Cardiac muscle cell (in vitro differentiated cells and primary cell): ENCODE measurements around the gene FOSL2. TPM values are rescaled to one million over a fixed set of nuclear protein-coding genes. Genes with fewer than 3 reads are reported as not detected.
"Not testable (repeated sequence)": the region's sequence is repeated elsewhere in the genome, so short reads cannot be mapped to it uniquely, and the experiment has no call there.

ENCODE experiments used
- DNase-seq, 2 donors: peaks; one replicate each; pipeline versions ENCODE4 v3.0.0 to v3.0.0-alpha.2; 2010 to 2017; ENCODE audit warnings: low read depth in 1 of 2, low spot score in 1 of 2
- H3K27ac ChIP-seq: fragments of 200-600 bp; sonication (generic); 2 replicates; pipeline ENCODE4 v1.5.1; 2016
- H3K27me3 ChIP-seq: fragments of 200-600 bp; sonication (generic); 2 replicates; pipeline ENCODE4 v1.6.0; 2016; ENCODE audit warnings: control low read depth
- H3K36me3 ChIP-seq: fragments of 200-600 bp; sonication (generic); 2 replicates; pipeline ENCODE4 v1.5.1; 2016; ENCODE audit warnings: control low read depth
- H3K4me1 ChIP-seq: fragments of 200-600 bp; sonication (generic); 2 replicates; pipeline ENCODE4 v1.8.1; 2017; ENCODE audit warnings: low read depth, mild to moderate bottlenecking, mixed run types
- H3K4me3 ChIP-seq: fragments of 200-600 bp; sonication (generic); 2 replicates; pipeline ENCODE4 v1.5.1; 2016; ENCODE audit warnings: mild to moderate bottlenecking
- H3K9me3 ChIP-seq: fragments of 200-600 bp; sonication (generic); 2 replicates; pipeline ENCODE4 v1.5.1; 2017; ENCODE audit warnings: low read depth, mild to moderate bottlenecking, control low read depth
- CTCF ChIP-seq: IDR thresholded peaks from 2 replicates; pipeline ENCODE4 v1.5.1; 2012; ENCODE audit warnings: low read depth, mild to moderate bottlenecking, low read length
- polyA plus RNA-seq: library from polyadenylated mRNA; unstranded; fragments of >200 nt; fragmentation: Nextera tagmentation; extraction: Ambion mirVana; gene quantifications from 2 replicates; pipeline ENCODE4 v1.2.1, GENCODE V29; 2016
- total RNA-seq: library from RNA; depleted of rRNA; stranded (reverse); fragments of >200 nt; gene quantifications from 2 replicates; pipeline ENCODE4 v1.2.3, GENCODE V29; 2016

The FOSL2 gene
- total and polyA plus RNA-seq, 2 experiments from 2014 or later: 2.0 to 3.5 TPM

DNA sequence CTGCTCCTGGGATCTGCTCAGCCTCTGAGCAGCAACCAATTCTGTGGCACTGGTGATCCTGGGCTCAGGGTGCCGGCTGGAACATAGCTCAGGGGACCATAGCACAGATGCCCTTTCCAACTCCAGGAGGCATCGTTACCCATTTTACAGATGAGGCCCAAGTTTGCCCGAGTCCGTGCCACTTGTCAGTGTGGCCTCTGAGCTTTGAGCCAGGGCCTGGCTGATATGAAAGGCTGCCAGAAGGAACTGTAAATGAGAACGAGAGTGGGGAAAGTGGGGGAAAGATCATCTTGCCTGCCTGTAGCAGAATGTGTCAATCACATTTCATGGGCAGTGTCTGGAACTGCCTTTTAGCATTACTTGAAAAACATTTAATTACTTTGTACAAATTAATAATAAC, 23.3 kb upstream of the FOSL2 start:
- H3K27me3 ChIP-seq: no peaks in the 10 kb centered on the region
- no peaks in the 10 kb centered on the region for H3K36me3 ChIP-seq
- DNase-seq: no peak
- no peak for TF ChIP-seq CTCF
- peaks cover 12% of the 10 kb centered on the region for H3K4me1 ChIP-seq
- no peak overlapping the region for H3K4me3 ChIP-seq
- no peaks in the 10 kb centered on the region for H3K9me3 ChIP-seq
- no peak overlapping the region for H3K27ac ChIP-seq

GRCh38 chr2:28370354-28370753, 22.3 kb upstream of the FOSL2 start:
- no peaks in the 10 kb centered on the region for H3K27me3 ChIP-seq
- no peak for TF ChIP-seq CTCF
- H3K9me3 ChIP-seq: no peaks in the 10 kb centered on the region
- H3K4me1 ChIP-seq: peaks cover 12% of the 10 kb centered on the region
- H3K36me3 ChIP-seq: no peaks in the 10 kb centered on the region
- DNase-seq: no peak
- H3K4me3 ChIP-seq: no peak overlapping the region
- H3K27ac ChIP-seq: no peak overlapping the region

DNA sequence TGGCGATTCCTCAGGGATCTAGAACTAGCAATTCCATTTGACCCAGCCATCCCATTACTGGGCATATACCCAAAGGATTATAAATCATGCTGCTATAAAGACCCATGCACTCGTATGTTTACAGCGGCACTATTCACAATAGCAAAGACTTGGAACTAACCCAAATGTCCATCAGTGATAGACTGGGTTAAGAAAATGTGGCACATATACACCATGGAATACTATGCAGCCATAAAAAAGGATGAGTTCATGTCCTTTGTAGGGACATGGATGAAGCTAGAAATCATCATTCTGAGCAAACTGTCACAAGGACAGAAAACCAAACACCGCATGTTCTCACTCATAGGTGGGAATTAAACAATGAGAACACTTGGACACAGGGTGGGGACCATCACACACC, 20.9 kb upstream of the FOSL2 start:
- not testable (repeated sequence) for H3K27me3 ChIP-seq, H3K9me3 ChIP-seq, DNase-seq, H3K36me3 ChIP-seq, H3K27ac ChIP-seq, H3K4me1 ChIP-seq, H3K4me3 ChIP-seq

- Histone ChIP-seq H3K9me3 (no peaks in the 10 kb centered on the region), H3K27ac (no peak overlapping the region), H3K27me3 (no peaks in the 10 kb centered on the region), H3K4me3 (no peak overlapping the region), H3K36me3 (no peaks in the 10 kb centered on the region), H3K4me1 (no peaks in the 10 kb centered on the region)
- DNase-seq: no peak
- TF ChIP-seq CTCF: no peak
Observed at GRCh38 chr2:28373854-28374253, 18.8 kb upstream of the FOSL2 start.

DNA sequence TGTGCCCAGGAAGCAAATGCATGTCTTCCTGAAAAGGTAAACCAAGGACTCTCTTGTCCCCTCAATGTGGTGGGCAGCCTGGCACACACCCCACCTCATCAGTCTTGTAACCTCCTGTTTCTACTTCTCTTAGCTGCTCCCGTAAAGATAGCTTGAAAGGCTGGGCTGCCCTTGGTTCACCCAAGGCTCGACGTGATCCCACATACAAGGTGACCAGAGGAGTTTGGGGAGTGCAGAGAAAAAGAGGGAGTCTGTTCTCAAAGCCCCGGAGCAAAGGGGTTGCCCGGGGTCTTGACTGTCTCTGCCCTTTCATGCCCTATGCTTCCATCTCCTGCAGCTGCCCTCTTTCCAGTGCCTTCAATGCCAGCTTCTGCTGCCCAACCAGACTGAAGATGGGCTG, 18.3 kb upstream of the FOSL2 start:
- H3K9me3 ChIP-seq: no peaks in the 10 kb centered on the region
- H3K27me3 ChIP-seq: no peaks in the 10 kb centered on the region
- H3K27ac ChIP-seq: no peak overlapping the region
- no peak overlapping the region for H3K4me3 ChIP-seq
- no peaks in the 10 kb centered on the region for H3K36me3 ChIP-seq
- H3K4me1 ChIP-seq: no peaks in the 10 kb centered on the region
- DNase-seq: no peak
- no peak for TF ChIP-seq CTCF

GRCh38 chr2:28375236-28375635, 17.4 kb upstream of the FOSL2 start:
- no peak for TF ChIP-seq CTCF

More at GRCh38 chr2:28375236-28375635, 17.4 kb upstream of the FOSL2 start:
- Histone ChIP-seq H3K27me3 (no peaks in the 10 kb centered on the region), H3K9me3 (no peaks in the 10 kb centered on the region), H3K36me3 (no peaks in the 10 kb centered on the region), H3K27ac (no peak overlapping the region), H3K4me1 (no peaks in the 10 kb centered on the region), H3K4me3 (no peak overlapping the region)
- no peak for DNase-seq
